IgD-negative memory B cell (primary cell): ENCODE measurements around the gene NPBWR2. TPM values are rescaled to one million over a fixed set of nuclear protein-coding genes. Genes with fewer than 3 reads are reported as not detected.
A peak's percentile ranks its signal among the peaks of the same experiment; 100 is the strongest.
"Not testable (repeated sequence)": the region's sequence is repeated elsewhere in the genome, so short reads cannot be mapped to it uniquely, and the experiment has no call there.

ENCODE experiments used
- H3K27ac Mint-ChIP-seq, 3 donors: one replicate each; pipeline ENCODE4 v1.8.0; 2020 to 2022; ENCODE audit warnings: mild to moderate bottlenecking in 3 of 3, mixed read lengths in 3 of 3, moderate library complexity in 1 of 3
- H3K27me3 Mint-ChIP-seq: one replicate; pipeline ENCODE4 v1.8.0; 2021; ENCODE audit warnings: mixed read lengths
- H3K36me3 Mint-ChIP-seq: one replicate; pipeline ENCODE4 v1.8.0; 2020; ENCODE audit warnings: mild to moderate bottlenecking, mixed read lengths
- H3K4me1 Mint-ChIP-seq, 3 donors: one replicate each; pipeline ENCODE4 v1.8.0; 2020 to 2022; ENCODE audit warnings: mixed read lengths in 3 of 3, mild to moderate bottlenecking in 1 of 3
- H3K4me3 Mint-ChIP-seq, 4 donors: one replicate each; pipeline ENCODE4 v1.8.0; 2020 to 2022; ENCODE audit warnings: mild to moderate bottlenecking in 4 of 4, mixed read lengths in 4 of 4, moderate library complexity in 3 of 4
- H3K9me3 Mint-ChIP-seq, 3 donors: one replicate each; pipeline ENCODE4 v1.8.0; 2020 to 2021; ENCODE audit warnings: mixed read lengths in 3 of 3, mild to moderate bottlenecking in 1 of 3
- polyA plus RNA-seq: library from polyadenylated mRNA; unstranded; fragments of 300-500 nt; fragmentation: Illumina TruSeq; gene quantifications from one replicate; pipeline ENCODE4 v1.2.3, GENCODE V29; 2021

NPBWR2 gene
- polyA plus RNA-seq, 1 donor from 2014 or later = not detected

- Mint-ChIP-seq H3K36me3 (no peaks in the 10 kb centered on the region), H3K27ac (no peak overlapping the region), H3K9me3 (no peaks in the 10 kb centered on the region), H3K4me3 (no peak overlapping the region), H3K27me3 (peaks cover 3% of the 10 kb centered on the region), H3K4me1 (no peaks in the 10 kb centered on the region)
Observed at GRCh38 chr20:64136004-64136710, 28.8 kb upstream of the NPBWR2 start.

- H3K4me1 Mint-ChIP-seq, H3K36me3 Mint-ChIP-seq, H3K4me3 Mint-ChIP-seq, H3K27me3 Mint-ChIP-seq, H3K9me3 Mint-ChIP-seq, H3K27ac Mint-ChIP-seq: not testable (repeated sequence)
Observed at GRCh38 chr20:64134744-64135143, 27.4 kb upstream of the NPBWR2 start.

DNA sequence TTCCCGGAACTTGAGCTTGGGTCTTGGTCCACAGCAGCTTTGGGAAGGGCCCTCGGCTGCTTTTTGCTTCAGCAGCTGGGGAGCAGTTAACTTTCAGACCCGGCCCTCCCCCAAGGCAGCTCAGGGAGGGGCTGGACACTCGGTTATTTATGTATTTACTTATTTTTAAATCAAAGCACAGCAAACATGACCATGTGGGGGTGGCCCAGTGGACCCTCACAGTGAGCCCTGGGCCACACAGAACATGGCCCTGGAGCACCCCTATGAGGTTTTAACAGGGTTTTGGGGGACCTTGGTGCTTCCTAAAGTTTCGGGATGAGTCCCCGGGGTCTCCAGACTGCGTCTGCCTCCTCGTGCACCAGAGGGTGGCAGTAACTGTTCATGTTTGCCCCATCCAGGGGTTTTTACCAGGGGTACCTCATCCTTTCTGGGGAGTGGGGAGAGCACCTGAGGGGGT lies 26.6 kb upstream of the NPBWR2 start:
- peaks cover 4% of the 10 kb centered on the region for H3K27me3 Mint-ChIP-seq
- H3K9me3 Mint-ChIP-seq = no peaks in the 10 kb centered on the region
- no peaks in the 10 kb centered on the region for H3K4me1 Mint-ChIP-seq
- H3K36me3 Mint-ChIP-seq = no peaks in the 10 kb centered on the region
- H3K4me3 Mint-ChIP-seq = no peak overlapping the region
- H3K27ac Mint-ChIP-seq = no peak overlapping the region

DNA sequence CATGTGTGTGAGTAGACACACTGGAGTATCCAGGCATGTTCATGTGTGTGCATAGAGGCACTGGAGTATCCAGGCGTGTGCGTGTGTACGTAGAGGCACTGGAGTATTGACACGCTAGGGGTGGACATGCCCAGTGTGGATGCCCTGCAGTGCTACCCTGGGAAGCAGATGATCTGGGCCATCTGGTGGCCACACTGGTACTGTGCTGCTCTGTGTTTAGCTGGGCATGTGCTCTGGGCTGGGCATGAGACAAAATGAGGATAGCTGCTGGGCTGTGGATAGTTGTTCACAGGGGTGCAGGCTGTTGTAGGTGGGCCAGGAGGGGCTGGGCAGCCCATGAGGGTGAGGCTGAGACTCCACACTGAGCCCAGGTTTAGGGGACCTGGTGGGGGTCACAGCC lies 24.0 kb upstream of the NPBWR2 start:
- no peak overlapping the region for H3K27ac Mint-ChIP-seq
- peaks cover 0 to 3% (median 3%) of the 10 kb centered on the region in 3 donors for H3K9me3 Mint-ChIP-seq
- H3K4me1 Mint-ChIP-seq = no peaks in the 10 kb centered on the region
- no peaks in the 10 kb centered on the region for H3K36me3 Mint-ChIP-seq
- H3K27me3 Mint-ChIP-seq = peaks cover 4% of the 10 kb centered on the region
- H3K4me3 Mint-ChIP-seq = no peak overlapping the region

GRCh38 chr20:64130876-64131275 lies 23.5 kb upstream of the NPBWR2 start:
- H3K9me3 Mint-ChIP-seq = peaks cover 0 to 3% (median 3%) of the 10 kb centered on the region in 3 donors
- no peaks in the 10 kb centered on the region for H3K4me1 Mint-ChIP-seq
- H3K27me3 Mint-ChIP-seq = peaks cover 4% of the 10 kb centered on the region
- H3K27ac Mint-ChIP-seq = no peak overlapping the region
- H3K36me3 Mint-ChIP-seq = no peaks in the 10 kb centered on the region
- no peak overlapping the region for H3K4me3 Mint-ChIP-seq

- Mint-ChIP-seq H3K9me3 (peaks cover 0 to 3% (median 3%) of the 10 kb centered on the region in 3 donors), H3K4me3 (no peak overlapping the region), H3K27me3 (peaks cover 4% of the 10 kb centered on the region), H3K27ac (no peak overlapping the region), H3K4me1 (no peaks in the 10 kb centered on the region), H3K36me3 (no peaks in the 10 kb centered on the region)
Observed at GRCh38 chr20:64130271-64130670, 22.9 kb upstream of the NPBWR2 start.

GRCh38 chr20:64129146-64129782 lies 21.9 kb upstream of the NPBWR2 start:
- H3K27me3 Mint-ChIP-seq = peaks cover 4% of the 10 kb centered on the region
- H3K4me1 Mint-ChIP-seq = no peaks in the 10 kb centered on the region
- no peaks in the 10 kb centered on the region for H3K36me3 Mint-ChIP-seq
- peaks cover 0 to 3% (median 3%) of the 10 kb centered on the region in 3 donors for H3K9me3 Mint-ChIP-seq
- H3K4me3 Mint-ChIP-seq = no peak overlapping the region
- H3K27ac Mint-ChIP-seq = no peak overlapping the region

GRCh38 chr20:64123517-64123916 lies 16.2 kb upstream of the NPBWR2 start:
- not testable (repeated sequence) for H3K27me3 Mint-ChIP-seq, H3K4me1 Mint-ChIP-seq, H3K9me3 Mint-ChIP-seq, H3K36me3 Mint-ChIP-seq, H3K27ac Mint-ChIP-seq, H3K4me3 Mint-ChIP-seq

DNA sequence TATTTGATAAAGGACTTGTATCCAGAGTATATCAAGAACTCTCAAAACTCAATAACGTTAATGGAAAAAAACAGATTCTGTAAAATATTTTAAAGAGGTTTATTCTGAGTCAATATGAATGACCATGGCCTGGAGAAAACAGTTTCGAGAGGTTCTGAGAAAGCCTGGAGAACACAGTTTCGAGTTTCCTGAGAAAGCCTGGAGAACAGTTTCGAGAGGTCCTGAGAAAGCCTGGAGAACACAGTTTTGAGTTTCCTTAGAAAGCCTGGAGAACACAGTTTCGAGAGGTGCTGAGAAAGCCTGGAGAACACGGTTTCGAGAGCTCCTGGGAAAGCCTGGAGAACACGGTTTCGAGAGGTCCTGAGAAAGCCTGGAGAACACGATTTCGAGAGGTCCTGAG lies 15.6 kb upstream of the NPBWR2 start:
- not testable (repeated sequence) for H3K4me3 Mint-ChIP-seq, H3K27ac Mint-ChIP-seq, H3K9me3 Mint-ChIP-seq, H3K27me3 Mint-ChIP-seq, H3K4me1 Mint-ChIP-seq, H3K36me3 Mint-ChIP-seq

DNA sequence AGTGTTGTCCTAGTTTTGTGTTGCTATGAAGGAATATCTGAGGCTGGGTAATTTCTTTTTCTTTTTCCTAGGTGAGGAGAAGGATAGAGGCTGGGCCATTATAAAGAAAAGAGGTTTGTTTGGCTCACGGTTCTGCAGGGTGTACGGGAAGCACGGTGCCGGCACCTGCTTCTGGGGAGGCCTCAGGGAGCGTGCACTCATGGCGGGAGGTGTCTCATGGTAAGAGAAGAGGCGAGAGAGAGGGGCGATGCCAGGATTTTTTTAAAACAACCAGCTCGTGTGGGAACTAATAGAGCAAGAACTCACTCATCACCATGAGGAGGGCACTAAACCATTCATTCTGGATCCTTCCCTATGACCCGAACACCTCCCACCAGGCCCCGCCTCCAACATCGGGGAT lies 14.2 kb upstream of the NPBWR2 start:
- peaks cover 2% of the 10 kb centered on the region for H3K27me3 Mint-ChIP-seq
- H3K27ac Mint-ChIP-seq = peak overlapping the region in 1 of 3 donors; percentile 41
- H3K4me3 Mint-ChIP-seq = no peak overlapping the region
- no peaks in the 10 kb centered on the region for H3K9me3 Mint-ChIP-seq
- H3K36me3 Mint-ChIP-seq = no peaks in the 10 kb centered on the region
- peaks cover 0 to 5% (median 3%) of the 10 kb centered on the region in 3 donors for H3K4me1 Mint-ChIP-seq

- H3K27me3 Mint-ChIP-seq = peaks cover 2% of the 10 kb centered on the region
- H3K9me3 Mint-ChIP-seq = no peaks in the 10 kb centered on the region
- H3K36me3 Mint-ChIP-seq = no peaks in the 10 kb centered on the region
- H3K4me1 Mint-ChIP-seq = peaks cover 0 to 5% (median 3%) of the 10 kb centered on the region in 3 donors
- peak overlapping the region; percentile 21 to 91 (median 81) for H3K4me3 Mint-ChIP-seq
- peak overlapping the region; percentile 41 to 92 (median 71) for H3K27ac Mint-ChIP-seq
Observed at GRCh38 chr20:64119681-64120341, 12.4 kb upstream of the NPBWR2 start.

DNA sequence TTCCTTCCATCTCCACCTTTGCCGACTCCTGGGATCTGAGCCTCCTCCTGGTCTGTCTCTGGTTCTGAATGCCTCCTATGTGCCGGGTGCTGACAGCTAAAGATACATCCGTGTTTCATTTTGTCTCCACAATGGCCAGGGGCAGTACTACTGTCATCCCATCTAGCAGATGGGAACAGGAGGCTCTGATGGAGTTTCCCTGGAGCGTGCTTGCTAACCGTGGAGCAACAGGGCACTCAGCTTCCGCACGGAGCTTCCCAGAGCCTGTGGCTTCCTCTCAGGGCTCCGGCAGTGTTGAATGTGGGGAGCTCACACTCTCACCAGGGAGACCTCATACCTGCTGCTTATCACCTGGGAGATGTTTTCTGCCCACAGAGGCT lies 11.9 kb upstream of the NPBWR2 start:
- peak overlapping the region in 1 of 3 donors; percentile 53 for H3K27ac Mint-ChIP-seq
- no peaks in the 10 kb centered on the region for H3K36me3 Mint-ChIP-seq
- no peak overlapping the region for H3K4me3 Mint-ChIP-seq
- no peaks in the 10 kb centered on the region for H3K9me3 Mint-ChIP-seq
- peaks cover 2% of the 10 kb centered on the region for H3K27me3 Mint-ChIP-seq
- peaks cover 0 to 5% (median 3%) of the 10 kb centered on the region in 3 donors for H3K4me1 Mint-ChIP-seq

DNA sequence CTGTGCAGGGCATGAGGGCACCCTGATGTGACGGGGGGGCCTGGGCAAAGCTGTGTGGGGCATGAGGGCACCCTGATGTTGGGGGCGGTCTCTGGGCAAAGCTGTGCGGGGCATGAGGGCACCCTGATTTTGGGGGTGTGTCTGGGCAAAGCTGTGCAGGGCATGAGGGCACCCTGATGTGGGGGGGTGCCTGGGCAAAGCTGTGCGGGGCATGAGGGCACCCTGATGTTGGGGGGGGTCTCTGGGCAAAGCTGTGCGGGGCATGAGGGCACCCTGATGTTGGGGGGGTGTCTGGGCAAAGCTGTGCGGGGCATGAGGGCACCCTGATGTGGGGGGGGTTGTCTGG lies 10.0 kb upstream of the NPBWR2 start:
- H3K4me3 Mint-ChIP-seq = peak overlapping the region in 1 of 4 donors; percentile 17
- H3K9me3 Mint-ChIP-seq, H3K27ac Mint-ChIP-seq, H3K36me3 Mint-ChIP-seq, H3K4me1 Mint-ChIP-seq, H3K27me3 Mint-ChIP-seq: not testable (repeated sequence)

DNA sequence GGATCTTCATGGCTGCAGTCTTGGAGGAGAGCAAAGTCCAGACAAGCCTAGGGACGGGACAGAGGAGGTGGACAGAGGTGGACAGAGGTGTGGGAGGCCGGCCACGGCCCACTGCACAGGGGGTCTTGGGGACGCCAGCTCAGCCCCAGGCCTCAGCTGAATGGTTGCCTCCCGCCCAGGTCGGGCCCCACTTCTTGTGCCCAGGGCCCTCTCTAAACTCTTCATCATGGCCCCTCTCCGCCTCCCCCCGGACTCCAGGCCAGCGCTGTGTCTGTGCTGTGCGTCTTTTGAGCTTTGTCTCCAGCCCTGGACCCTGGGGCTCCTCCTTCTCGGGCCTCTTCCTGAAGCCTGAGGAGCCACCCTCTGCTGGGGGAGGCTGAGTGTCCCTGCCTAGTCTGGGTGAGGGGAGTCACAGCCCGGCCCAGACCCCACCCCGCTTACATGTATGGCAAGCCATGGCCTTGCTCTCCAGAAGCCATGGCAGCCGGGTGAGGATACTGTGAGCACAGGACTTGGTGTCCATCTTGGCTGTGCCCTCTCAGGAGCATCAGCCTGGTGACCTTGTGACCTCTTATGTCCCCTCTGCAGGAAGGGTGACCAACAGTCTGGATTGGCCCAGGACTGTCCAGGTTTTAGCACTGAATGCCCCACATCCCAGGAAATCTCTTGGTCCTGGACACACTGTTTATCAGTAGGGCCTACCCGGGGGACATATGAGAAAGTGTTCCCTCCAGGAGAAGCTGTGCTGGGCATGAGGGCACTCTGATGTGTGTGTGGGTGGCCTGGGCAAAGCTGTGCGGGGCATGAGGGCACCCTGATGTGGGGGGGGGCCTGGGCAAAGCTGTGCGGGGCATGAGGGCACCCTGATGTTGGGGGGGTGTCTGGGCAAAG lies 9.4 kb upstream of the NPBWR2 start:
- Mint-ChIP-seq H3K27me3 (no peaks in the 10 kb centered on the region), H3K4me3 (peak overlapping the region in 1 of 4 donors; percentile 17), H3K36me3 (no peaks in the 10 kb centered on the region), H3K4me1 (peaks cover 0 to 8% (median 3%) of the 10 kb centered on the region in 3 donors), H3K9me3 (no peaks in the 10 kb centered on the region), H3K27ac (peak overlapping the region in 1 of 3 donors; percentile 35)

DNA sequence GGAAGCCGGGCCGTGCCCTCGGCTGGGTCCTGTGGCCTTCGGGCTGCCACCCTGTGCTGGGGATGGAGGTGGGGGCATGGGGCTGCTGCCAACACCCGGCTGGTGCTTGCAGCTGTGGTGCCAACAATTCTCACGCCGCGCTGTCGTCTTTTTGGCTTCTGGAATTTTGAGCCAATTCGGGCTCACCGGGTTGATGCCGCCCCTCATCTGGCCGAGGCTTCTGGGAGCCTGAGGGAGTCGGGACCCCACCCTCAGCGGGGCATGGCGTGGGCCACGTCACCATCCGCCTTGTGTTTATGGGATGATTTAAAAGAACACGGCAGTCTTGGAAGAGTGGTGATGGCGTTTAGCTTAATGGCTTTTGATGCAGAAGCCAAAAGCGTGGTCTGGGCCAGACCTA lies 8.7 kb upstream of the NPBWR2 start:
- Mint-ChIP-seq H3K9me3 (no peaks in the 10 kb centered on the region), H3K4me3 (no peak overlapping the region), H3K4me1 (peaks cover 0 to 8% (median 3%) of the 10 kb centered on the region in 3 donors), H3K36me3 (no peaks in the 10 kb centered on the region), H3K27ac (peak overlapping the region in 1 of 3 donors; percentile 35), H3K27me3 (no peaks in the 10 kb centered on the region)
